IPS-18c (cell line): ENCODE measurements around the gene SLC4A1AP.
A peak's percentile ranks its signal among the peaks of the same experiment; 100 is the strongest.

Experiments used
- H3K4me3 ChIP-seq: 2 replicates; pipeline ENCODE4 v1.7.0; 2013; ENCODE audit warnings: low read depth, mild to moderate bottlenecking, low read length, moderate library complexity; ENCODE audit not compliant: insufficient read depth
- H3K9me3 ChIP-seq: one replicate; pipeline ENCODE4 v1.6.1; 2013; ENCODE audit warnings: mild to moderate bottlenecking, low read length, moderate library complexity; ENCODE audit not compliant: control insufficient read depth, insufficient read depth

The SLC4A1AP gene

DNA sequence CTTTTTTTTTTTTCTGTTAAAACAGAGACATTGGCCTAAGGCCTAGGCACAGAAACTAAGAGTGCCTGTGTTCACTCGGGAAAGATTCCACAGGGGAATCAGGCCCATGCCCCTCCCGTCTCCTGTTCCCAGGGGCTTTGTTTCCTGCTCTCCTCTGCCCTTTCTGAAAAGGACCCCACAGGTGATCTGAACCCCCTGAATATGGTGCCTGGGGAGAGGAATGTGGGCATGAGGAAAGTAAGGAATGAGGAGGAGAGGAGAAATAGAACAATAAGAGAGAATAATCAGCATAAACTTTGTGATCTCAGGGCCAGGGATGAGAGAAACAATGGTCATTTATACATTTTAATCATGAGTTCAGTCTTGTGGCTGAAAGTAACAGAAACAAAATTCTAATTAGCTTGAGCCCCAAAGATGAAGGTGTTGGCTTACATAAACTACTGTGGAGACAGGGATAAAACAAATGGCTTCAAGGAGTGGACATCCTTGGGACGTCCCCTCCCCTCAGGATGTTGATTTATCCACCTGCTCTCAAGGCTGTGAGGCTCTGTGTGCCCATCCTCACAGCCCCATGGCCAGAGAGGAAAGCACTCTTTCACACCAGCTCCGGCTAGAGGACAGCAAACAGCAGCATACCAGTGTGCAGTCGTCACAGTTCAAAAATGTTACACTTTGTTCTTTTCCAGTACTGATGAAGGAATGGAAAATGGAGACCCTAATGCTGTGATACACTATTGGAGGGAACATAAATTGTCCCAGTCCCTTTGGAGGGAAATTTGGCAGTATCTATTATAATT, 61.4 kb downstream of the SLC4A1AP start:
- no peak overlapping the region for H3K4me3 ChIP-seq

DNA sequence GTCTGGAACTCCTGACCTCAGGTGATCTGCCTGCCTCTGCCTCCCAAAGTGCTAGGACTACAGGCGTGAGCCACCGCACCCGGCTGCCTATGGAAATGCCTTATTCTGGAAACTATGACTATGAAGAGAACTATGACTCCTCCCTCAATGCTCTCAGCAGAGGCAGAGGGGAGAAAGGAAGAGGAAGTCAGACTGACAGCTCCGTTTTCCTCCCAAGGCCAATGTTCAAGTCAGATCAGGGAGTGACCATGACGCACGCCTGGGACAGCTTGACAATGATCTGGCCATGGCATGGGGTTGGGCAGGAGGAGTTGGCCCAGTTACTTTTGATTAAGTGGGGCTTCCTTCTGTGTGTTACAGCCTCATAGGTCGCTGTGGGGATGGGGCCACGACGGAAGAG, 63.6 kb downstream of the SLC4A1AP start:
- no peak overlapping the region for H3K4me3 ChIP-seq
- no peaks in the 10 kb centered on the region for H3K9me3 ChIP-seq

More for the DNA sequence above, 61.4 kb downstream of the SLC4A1AP start:
- H3K9me3 ChIP-seq: no peaks in the 10 kb centered on the region

DNA sequence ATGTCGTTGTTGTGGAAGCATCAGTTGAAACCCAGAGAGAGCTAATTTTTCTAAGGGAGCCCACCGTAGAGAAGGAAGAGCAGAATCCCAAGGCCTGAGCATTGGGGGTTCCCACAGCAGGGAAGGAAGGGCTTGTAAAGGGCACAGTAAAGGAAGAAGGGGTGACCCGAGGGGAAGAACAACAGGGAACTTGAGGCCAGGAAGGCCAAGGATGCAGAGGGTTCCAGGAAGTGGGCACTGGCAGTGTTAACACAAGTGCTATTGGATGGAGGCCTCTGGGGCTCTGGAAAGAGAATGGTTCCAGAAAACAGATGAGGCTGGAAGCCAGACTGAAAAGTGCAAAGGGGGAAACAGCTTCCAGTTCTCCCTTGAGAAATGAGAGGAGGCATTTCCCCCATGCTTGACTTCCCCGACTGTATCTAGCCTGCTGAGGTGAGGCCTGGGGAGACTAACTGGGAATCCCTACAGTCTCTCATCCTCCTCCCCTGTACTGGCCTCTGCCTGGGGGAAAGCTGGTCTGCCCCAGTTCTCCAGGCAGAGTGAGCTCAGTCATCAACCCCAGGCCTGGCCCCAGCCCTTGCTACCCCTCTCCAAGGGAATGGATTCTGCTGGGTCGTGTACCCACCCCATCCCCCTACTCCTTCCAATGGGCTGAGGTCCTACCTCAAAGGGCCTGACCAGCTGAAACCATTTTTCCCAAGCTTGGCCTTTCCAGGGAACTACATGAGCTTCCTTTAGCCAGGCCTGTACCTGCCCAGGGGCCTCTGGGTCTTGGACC, 64.6 kb downstream of the SLC4A1AP start:
- H3K9me3 ChIP-seq: no peaks in the 10 kb centered on the region
- H3K4me3 ChIP-seq: no peak overlapping the region

GRCh38 chr2:27729198-27729597, 65.5 kb downstream of the SLC4A1AP start:
- no peaks in the 10 kb centered on the region for H3K9me3 ChIP-seq
- no peak overlapping the region for H3K4me3 ChIP-seq

DNA sequence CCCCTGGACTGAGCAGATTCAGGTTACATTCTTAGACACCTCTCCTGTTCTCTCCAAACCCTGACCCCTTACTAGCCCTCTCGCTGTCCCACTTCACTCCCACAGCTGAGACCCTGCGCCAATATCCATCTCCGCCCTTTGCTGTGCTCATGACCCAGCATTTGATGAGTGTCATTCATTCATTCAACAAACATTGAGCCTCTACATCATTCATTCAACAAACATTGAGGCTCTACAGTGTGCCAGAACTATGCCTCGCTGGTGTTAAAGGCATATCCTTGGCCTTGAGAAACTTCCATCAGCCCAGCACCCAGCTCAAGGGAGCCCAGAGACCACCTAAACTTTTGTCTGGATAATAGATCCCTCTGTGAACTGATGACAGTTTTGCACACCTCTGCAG, 65.9 kb downstream of the SLC4A1AP start:
- no peak overlapping the region for H3K4me3 ChIP-seq
- H3K9me3 ChIP-seq: no peaks in the 10 kb centered on the region

- no peaks in the 10 kb centered on the region for H3K9me3 ChIP-seq
- no peak overlapping the region for H3K4me3 ChIP-seq
These were observed 66.6 kb downstream of the SLC4A1AP start for GRCh38 chr2:27730261-27730662.

GRCh38 chr2:27730980-27731691, 67.4 kb downstream of the SLC4A1AP start:
- no peaks in the 10 kb centered on the region for H3K9me3 ChIP-seq
- H3K4me3 ChIP-seq: no peak overlapping the region

DNA sequence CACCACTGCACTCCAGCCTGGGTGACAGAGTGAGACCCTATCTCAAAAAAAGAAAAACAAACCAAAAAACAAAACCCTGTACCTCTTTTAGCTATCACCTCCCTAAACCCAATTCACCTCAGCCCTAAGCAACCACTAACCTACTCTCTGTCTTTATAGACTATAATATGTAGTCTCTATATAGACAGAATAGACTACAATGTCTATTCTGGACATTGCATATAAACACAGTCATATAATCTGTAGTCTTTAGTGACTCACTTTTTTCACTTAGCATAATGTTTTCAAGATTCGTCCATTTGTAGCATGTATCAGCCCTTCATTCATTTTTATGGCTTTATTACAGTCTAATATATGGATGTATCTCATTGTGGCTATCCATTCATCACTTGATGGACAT, 70.6 kb downstream of the SLC4A1AP start:
- Histone ChIP-seq H3K4me3 (no peak overlapping the region), H3K9me3 (no peaks in the 10 kb centered on the region)

DNA sequence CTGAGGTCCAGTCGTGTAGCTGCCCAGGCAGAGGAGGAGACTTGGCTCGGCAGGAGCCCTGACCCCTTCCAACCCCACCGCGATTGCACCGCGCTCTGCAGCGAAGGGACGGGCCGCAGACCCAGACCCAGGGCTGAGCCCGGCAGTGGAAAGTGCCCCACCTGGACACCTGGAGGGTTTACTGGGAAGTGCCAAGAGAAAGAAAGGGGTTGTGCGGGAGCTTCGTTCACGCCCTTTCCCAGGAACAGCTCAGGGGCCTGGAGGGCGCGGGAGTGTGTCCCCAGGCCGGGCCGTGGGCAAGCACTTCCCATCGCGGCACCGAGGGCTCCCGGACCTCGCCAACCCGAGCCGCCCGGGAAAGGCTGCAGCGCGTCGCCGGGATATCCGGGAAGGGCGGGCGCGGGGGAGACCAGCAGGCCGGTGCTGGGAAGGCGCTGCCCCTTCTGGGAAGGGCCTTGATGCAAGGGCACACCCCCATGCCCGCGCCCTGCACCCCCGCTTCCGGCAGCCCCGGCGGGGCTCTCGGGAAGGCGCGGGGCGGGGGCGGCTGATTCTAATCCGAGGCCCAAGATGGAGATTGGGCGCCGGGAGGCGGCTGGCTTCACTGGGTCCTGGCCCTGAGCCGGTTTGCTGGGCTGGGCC, 71.7 kb downstream of the SLC4A1AP start:
- peak overlapping the region; percentile 66 for H3K4me3 ChIP-seq
- no peaks in the 10 kb centered on the region for H3K9me3 ChIP-seq

DNA sequence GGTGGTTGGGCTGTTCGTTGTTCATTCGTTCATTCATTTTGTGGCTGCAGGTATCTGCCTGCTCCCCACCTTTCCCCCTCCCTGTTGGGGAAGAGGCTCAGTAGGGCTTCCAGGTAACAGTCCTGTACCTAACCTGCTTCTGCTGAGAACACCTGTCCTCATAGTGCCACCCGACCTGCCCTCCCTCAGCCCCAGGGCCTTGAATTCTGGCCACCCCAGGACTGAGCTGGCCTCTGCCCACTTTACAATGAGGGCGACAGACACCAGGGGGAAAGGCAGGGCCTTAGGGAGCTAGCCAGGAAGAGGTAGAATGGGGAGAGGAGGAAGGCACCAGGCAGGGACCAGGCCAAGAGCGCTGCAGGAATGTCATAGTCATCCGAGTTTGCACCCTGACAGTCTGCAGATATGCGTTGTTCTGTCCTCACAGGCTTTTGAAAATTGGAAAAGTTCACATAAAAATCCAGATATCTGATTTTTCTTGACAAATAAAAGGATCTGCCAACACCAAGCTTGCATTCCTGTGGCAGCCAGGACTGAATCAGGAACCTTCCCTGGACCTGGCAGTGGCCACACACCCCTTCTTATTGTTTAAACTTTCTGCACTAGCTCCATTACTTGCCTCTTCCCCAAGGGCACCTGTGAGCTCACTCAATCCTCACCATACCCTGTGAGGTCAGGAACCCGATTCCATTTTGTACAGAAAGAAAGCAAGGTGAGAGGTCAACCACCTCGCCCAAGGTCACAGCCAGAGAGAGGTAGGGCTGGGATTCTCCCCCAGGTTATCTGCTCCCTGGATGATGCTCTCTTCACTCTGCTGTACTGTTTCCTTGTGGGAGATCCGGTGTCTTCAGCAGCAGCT, 72.6 kb downstream of the SLC4A1AP start:
- no peaks in the 10 kb centered on the region for H3K9me3 ChIP-seq
- peak overlapping the region; percentile 66; the same call in 1 of the 2 replicates for H3K4me3 ChIP-seq

- H3K4me3 ChIP-seq: no peak overlapping the region
- H3K9me3 ChIP-seq: no peaks in the 10 kb centered on the region
These were observed 73.2 kb downstream of the SLC4A1AP start for GRCh38 chr2:27736890-27737204.

DNA sequence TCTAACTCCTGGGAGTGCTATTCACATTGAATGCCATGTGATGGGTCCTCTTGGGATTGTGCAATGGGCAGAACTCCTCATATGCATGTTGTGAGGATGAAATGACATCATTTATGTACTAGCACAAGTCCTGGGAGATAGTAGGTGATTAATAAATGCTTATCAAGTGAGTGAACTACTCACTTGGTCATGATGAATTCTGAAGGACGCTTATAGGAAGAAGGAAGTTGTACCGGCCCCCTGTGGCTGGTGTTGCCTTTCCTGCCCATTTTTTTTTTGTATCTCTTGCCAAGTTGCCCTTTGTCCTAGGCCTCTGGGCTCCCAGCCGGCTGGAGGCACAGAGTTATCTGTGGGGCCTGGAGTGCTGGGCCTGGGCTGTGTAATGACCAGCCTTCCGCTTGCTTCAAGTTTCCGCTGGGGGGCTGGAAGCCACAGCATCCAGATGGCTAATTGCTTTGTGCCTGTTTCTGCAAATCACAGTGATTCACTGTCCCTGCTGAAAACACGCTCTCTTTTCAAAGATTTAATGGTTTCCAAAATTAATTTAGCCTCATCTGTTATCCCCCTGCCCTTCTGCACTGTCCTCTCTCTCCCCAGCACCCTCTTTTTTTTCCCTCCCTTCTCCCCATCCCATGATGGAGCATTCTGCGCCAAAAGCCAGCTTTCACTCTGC, 74.1 kb downstream of the SLC4A1AP start:
- Histone ChIP-seq H3K9me3 (no peaks in the 10 kb centered on the region), H3K4me3 (no peak overlapping the region)

DNA sequence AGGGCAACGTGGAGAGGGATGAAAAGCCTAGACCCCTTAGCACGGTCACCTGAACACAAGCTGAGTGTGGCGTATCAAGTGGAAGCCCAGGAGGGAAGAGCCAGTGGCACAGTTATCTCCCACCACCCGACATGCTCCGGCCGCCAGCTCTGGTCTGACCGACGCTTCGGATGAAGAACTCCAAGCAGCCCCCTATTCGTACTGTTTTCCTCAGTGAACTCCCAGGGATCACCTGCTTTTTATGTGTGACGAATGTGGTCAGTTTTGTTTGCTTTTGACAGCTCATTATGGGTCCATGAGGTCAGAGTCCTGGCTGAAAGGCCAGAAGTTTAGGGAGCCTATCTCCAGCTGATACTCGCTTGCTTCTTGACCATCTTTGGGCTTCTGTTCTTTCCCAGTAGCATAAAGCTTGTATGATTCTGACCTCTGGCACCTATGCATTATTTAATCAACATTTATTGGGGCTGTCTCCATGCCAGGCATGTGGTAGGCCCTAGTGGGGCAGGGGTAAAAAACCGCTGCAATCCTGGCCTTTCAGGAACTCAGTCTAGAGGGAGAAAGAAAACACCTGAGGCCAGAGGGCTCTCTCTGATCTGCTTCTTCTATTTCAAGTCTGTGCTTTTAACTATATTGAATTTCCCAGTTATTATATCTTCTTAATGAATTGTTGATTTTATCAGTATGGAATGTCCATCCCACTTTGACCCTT, 74.8 kb downstream of the SLC4A1AP start:
- no peak overlapping the region for H3K4me3 ChIP-seq
- no peaks in the 10 kb centered on the region for H3K9me3 ChIP-seq

DNA sequence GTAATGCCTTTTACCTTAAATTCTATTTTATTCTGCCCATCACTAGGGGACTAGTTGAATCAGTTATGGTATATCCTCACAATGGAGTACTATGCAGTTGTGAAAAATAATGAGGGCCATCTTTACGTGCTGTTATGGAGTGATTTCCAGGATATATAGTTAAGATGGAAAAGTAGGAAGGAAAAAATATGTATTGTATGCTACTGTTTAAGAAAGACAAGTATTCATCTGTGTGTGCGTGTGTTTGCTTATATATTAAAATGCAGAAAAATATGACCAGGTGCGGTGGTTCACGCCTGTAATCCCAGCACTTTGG, 75.3 kb downstream of the SLC4A1AP start:
- no peaks in the 10 kb centered on the region for H3K9me3 ChIP-seq
- H3K4me3 ChIP-seq: no peak overlapping the region

GRCh38 chr2:27741673-27742072, 78.0 kb downstream of the SLC4A1AP start:
- no peaks in the 10 kb centered on the region for H3K9me3 ChIP-seq
- no peak overlapping the region for H3K4me3 ChIP-seq

GRCh38 chr2:27742571-27742970, 78.9 kb downstream of the SLC4A1AP start:
- H3K4me3 ChIP-seq: no peak overlapping the region
- no peaks in the 10 kb centered on the region for H3K9me3 ChIP-seq
